Ovary (tissue), 9 donors: ENCODE data around the gene KRTAP5-10. TPM values are rescaled to one million over a fixed set of nuclear protein-coding genes. Genes with fewer than 3 reads are reported as not detected.
"Not testable (repeated sequence)": the region's sequence is repeated elsewhere in the genome, so short reads cannot be mapped to it uniquely, and the experiment has no call there.

Source experiments
- DNase-seq, 5 donors: peaks; one replicate each; pipeline ENCODE4 v3.0.0-alpha.2; 2019 to 2020
- H3K27ac ChIP-seq, 2 donors: fragments of 200-600 bp; one replicate each; pipeline versions ENCODE4 v1.5.1 to v1.8.0; 2019 to 2022
- H3K27me3 ChIP-seq: fragments of 200-600 bp; one replicate; pipeline ENCODE4 v1.8.0; 2022
- H3K36me3 ChIP-seq: fragments of 200-600 bp; sonication (generic); one replicate; pipeline ENCODE4 v1.5.1; 2019
- H3K4me1 ChIP-seq: one replicate; pipeline ENCODE4 v1.8.1; 2013; ENCODE audit warnings: mild to moderate bottlenecking, moderate library complexity; ENCODE audit not compliant: insufficient read depth
- H3K4me3 ChIP-seq: fragments of 200-600 bp; sonication (generic); one replicate; pipeline ENCODE4 v1.5.1; 2017
- H3K9me3 ChIP-seq, 2 donors: fragments of 200-600 bp in 1 of 2; sonication (generic) in 1 of 2; one replicate each; pipeline versions ENCODE4 v1.5.1 to v1.8.1; 2013 to 2019; ENCODE audit warnings: mild to moderate bottlenecking in 1 of 2, moderate library complexity in 1 of 2
- CTCF ChIP-seq, 3 donors: fragments of 450-650 bp in 2 of 3; fragments of 200-600 bp in 1 of 3; IDR thresholded peaks; one replicate each; pipeline versions ENCODE4 v1.5.1 to v1.8.0; 2016 to 2022; ENCODE audit warnings: antibody characterized with exemption in 3 of 3, mild to moderate bottlenecking in 1 of 3
- EP300 ChIP-seq: sonication (generic); formaldehyde crosslinking; IDR thresholded peaks from one replicate; pipeline ENCODE4 v1.6.1; 2017; ENCODE audit warnings: antibody characterized with exemption
- POLR2A ChIP-seq: fragments of 450-650 bp; IDR thresholded peaks from one replicate; pipeline ENCODE4 v1.6.1; 2017; ENCODE audit warnings: antibody characterized with exemption, mild to moderate bottlenecking, moderate library complexity
- WGBS, 3 donors: extraction: QIAGEN DNeasy Blood & Tissue Kit in 1 of 3; methylation state at CpG; one replicate each; pipeline versions ENCODE4 v1.1.5 to v1.1.7; 2013 to 2017; 5-methylcytosine and 5-hydroxymethylcytosine counted together
- intact Hi-C, 4 donors: fragments of 100-400 bp; cut with DNase I; formaldehyde crosslinking; loops; one replicate each; pipeline versions ENCODE4 v1.11.0 to v1.15.1; 2022 to 2023
- polyA plus RNA-seq, 2 donors: library from polyadenylated mRNA; stranded (reverse); fragments of 200-250 nt in 1 of 2; fragments of 350-450 nt in 1 of 2; fragmentation: Illumina TruSeq in 1 of 2; extraction: RNeasy Lipid Tissue Mini Kit (QIAGEN cat#74804) in 1 of 2; gene quantifications; one replicate each; pipeline ENCODE4 v1.2.3, GENCODE V29; 2013 to 2014
- total RNA-seq, 7 donors: library from RNA; depleted of rRNA in 2 of 7; stranded (reverse); fragments of >200 nt in 2 of 7; fragmentation: NEBNext Ultra II Directional in 3 of 7; extraction: Animal tissue kit (Norgen Biotek cat#: 25700) in 3 of 7; gene quantifications; one replicate each; pipeline versions ENCODE4 v1.1.0 to v1.2.4, GENCODE V29; 2016 to 2023
- donor health status: DM: no; HTN: no; CAD: no; lungs with moderate emphysema.
- donor health status: DM: no; HTN: no; CAD: no.
- donor health status: Bipolar disorder and iron deficiency.
- donor health status: DM: yes; HTN: yes; CAD: no.
- donor health status: DM: no; HTN: no; CAD: no.
- donor health status: DM: yes; HTN: yes; CAD: no.

The KRTAP5-10 gene
- total and polyA plus RNA-seq, 9 donors: 0.18 to 0.35 TPM; not detected in 7

- Histone ChIP-seq H3K27ac (no peak overlapping the region), H3K27me3 (no peaks in the 10 kb centered on the region), H3K9me3 (no peaks in the 10 kb centered on the region), H3K36me3 (no peaks in the 10 kb centered on the region), H3K4me1 (no peaks in the 10 kb centered on the region), H3K4me3 (no peak overlapping the region)
- DNase-seq: no peak
- 75 to 88% (median 85%) methylated on average over 2 of the region's 2 CpGs for WGBS, 3 donors
- TF ChIP-seq CTCF (IDR thresholded peaks at IDR 0.05) (no peak), EP300 (no peak), POLR2A (no peak)
- intact Hi-C loops: no loop called here
These were observed 39.3 kb upstream of the KRTAP5-10 start for GRCh38 chr11:71525938-71526495.

- H3K4me3 ChIP-seq, DNase-seq, H3K27ac ChIP-seq, H3K9me3 ChIP-seq, H3K36me3 ChIP-seq, H3K27me3 ChIP-seq, H3K4me1 ChIP-seq, intact Hi-C loops: not testable (repeated sequence)
- 25 to 31% (median 26%) methylated on average over 10 of the region's 10 CpGs for WGBS, 3 donors
These were observed 38.4 kb upstream of the KRTAP5-10 start, which contains the start of gene KRTAP5-7 for GRCh38 chr11:71526796-71527575. KRTAP5-7 (plus strand) TSS chr11:71527267; CDS start chr11:71527301, 34 bp downstream.

GRCh38 chr11:71527576-71528210 lies 37.7 kb upstream of the KRTAP5-10 start:
- no peak for TF ChIP-seq CTCF (IDR thresholded peaks at IDR 0.05)
- TF ChIP-seq EP300: no peak
- TF ChIP-seq POLR2A: no peak
- Histone ChIP-seq H3K27ac (no peak overlapping the region), H3K27me3 (no peaks in the 10 kb centered on the region), H3K9me3 (no peaks in the 10 kb centered on the region), H3K4me1 (no peaks in the 10 kb centered on the region), H3K36me3 (no peaks in the 10 kb centered on the region), H3K4me3 (no peak overlapping the region)
- WGBS, 3 donors: 74 to 79% (median 78%) methylated on average over 6 of the region's 6 CpGs
- intact Hi-C loops: no loop called here
- no peak for DNase-seq

- Histone ChIP-seq H3K9me3 (no peaks in the 10 kb centered on the region), H3K27ac (no peak overlapping the region), H3K27me3 (no peaks in the 10 kb centered on the region), H3K36me3 (no peaks in the 10 kb centered on the region), H3K4me3 (no peak overlapping the region), H3K4me1 (no peaks in the 10 kb centered on the region)
- no peak for TF ChIP-seq POLR2A
- no peak for TF ChIP-seq CTCF (IDR thresholded peaks at IDR 0.05)
- no peak for TF ChIP-seq EP300
- no peak for DNase-seq
- intact Hi-C loops: no loop called here
- WGBS, 3 donors: 80% methylated on average over 11 of the region's 11 CpGs
These were observed 34.8 kb upstream of the KRTAP5-10 start for GRCh38 chr11:71530602-71531001.
